OCI-LY1 (cell line): Measurements from ENCODE around the gene XRCC1.

Experiments used
- EZH2 ChIP-seq: fragments of 200-600 bp; sonication (generic), shearing (Covaris generic); IDR thresholded peaks from 2 replicates; pipeline ENCODE4 v1.8.0; 2017; ENCODE audit warnings: borderline replicate concordance, mixed run types, mild to moderate bottlenecking, antibody characterized with exemption, low read length, moderate library complexity, mixed read lengths
- TF ChIP-seq, protein P1 (sequence below): fragments of 200-600 bp; sonication (generic), shearing (Covaris generic); IDR thresholded peaks from 2 replicates; pipeline ENCODE4 v1.5.1; 2017; ENCODE audit warnings: mild to moderate bottlenecking, antibody characterized with exemption, low read length, moderate library complexity, mixed read lengths

GRCh38 chr19:43519436-43520088 is 55.8 kb downstream of the XRCC1 start:
- TF ChIP-seq EZH2, result no peak
- TF ChIP-seq, protein P1, sequence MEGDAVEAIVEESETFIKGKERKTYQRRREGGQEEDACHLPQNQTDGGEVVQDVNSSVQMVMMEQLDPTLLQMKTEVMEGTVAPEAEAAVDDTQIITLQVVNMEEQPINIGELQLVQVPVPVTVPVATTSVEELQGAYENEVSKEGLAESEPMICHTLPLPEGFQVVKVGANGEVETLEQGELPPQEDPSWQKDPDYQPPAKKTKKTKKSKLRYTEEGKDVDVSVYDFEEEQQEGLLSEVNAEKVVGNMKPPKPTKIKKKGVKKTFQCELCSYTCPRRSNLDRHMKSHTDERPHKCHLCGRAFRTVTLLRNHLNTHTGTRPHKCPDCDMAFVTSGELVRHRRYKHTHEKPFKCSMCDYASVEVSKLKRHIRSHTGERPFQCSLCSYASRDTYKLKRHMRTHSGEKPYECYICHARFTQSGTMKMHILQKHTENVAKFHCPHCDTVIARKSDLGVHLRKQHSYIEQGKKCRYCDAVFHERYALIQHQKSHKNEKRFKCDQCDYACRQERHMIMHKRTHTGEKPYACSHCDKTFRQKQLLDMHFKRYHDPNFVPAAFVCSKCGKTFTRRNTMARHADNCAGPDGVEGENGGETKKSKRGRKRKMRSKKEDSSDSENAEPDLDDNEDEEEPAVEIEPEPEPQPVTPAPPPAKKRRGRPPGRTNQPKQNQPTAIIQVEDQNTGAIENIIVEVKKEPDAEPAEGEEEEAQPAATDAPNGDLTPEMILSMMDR, result peak; percentile 92
